ENCODE data around the gene IFT80.

The IFT80 gene

GRCh38 chr3:160400702-160401150 is 1.7 kb upstream of the IFT80 start:
- DNase-seq (ENCODE audit: low read depth in 3 of 3): no peak

GRCh38 chr3:160400030-160400701 is 1.1 kb upstream of the IFT80 start:
- peak in 1 of 3 experiments; percentile 26 for DNase-seq (ENCODE audit: low read depth in 3 of 3)

- DNase-seq (ENCODE audit: low read depth in 3 of 3): no peak
Observed at GRCh38 chr3:160398820-160399124, 253 bp downstream of the IFT80 start.

- no peak for DNase-seq (ENCODE audit: low read depth in 3 of 3)
Observed at GRCh38 chr3:160395297-160395696, 3.7 kb downstream of the IFT80 start.

- no peak for DNase-seq (ENCODE audit: low read depth in 3 of 3)
Observed at GRCh38 chr3:160394009-160394392, 5.0 kb downstream of the IFT80 start.

GRCh38 chr3:160393346-160394008 is 5.5 kb downstream of the IFT80 start:
- DNase-seq (ENCODE audit: low read depth in 3 of 3): no peak

- no peak for DNase-seq (ENCODE audit: low read depth in 3 of 3)
Observed at GRCh38 chr3:160392798-160393197, 6.2 kb downstream of the IFT80 start.

- no peak for DNase-seq (ENCODE audit: low read depth in 3 of 3)
Observed at GRCh38 chr3:160390565-160391138, 8.4 kb downstream of the IFT80 start.

GRCh38 chr3:160384639-160385318 is 14.2 kb downstream of the IFT80 start:
- DNase-seq (ENCODE audit: low read depth in 3 of 3): no peak

- DNase-seq (ENCODE audit: low read depth in 3 of 3): no peak
Observed at GRCh38 chr3:160381470-160381869, 17.6 kb downstream of the IFT80 start.

GRCh38 chr3:160379628-160380214 is 19.3 kb downstream of the IFT80 start:
- no peak for DNase-seq (ENCODE audit: low read depth in 3 of 3)

GRCh38 chr3:160378331-160379109 is 20.5 kb downstream of the IFT80 start:
- DNase-seq (ENCODE audit: low read depth in 3 of 3): no peak

GRCh38 chr3:160376681-160377080 is 22.3 kb downstream of the IFT80 start:
- no peak for DNase-seq (ENCODE audit: low read depth in 3 of 3)

GRCh38 chr3:160374925-160375324 is 24.1 kb downstream of the IFT80 start:
- DNase-seq (ENCODE audit: low read depth in 3 of 3): no peak

- no peak for DNase-seq (ENCODE audit: low read depth in 3 of 3)
Observed at GRCh38 chr3:160374472-160374871, 24.6 kb downstream of the IFT80 start.

GRCh38 chr3:160373655-160374054 is 25.4 kb downstream of the IFT80 start:
- DNase-seq (ENCODE audit: low read depth in 3 of 3): no peak

GRCh38 chr3:160372780-160373179 is 26.2 kb downstream of the IFT80 start:
- no peak for DNase-seq (ENCODE audit: low read depth in 3 of 3)

- no peak for DNase-seq (ENCODE audit: low read depth in 3 of 3)
Observed at GRCh38 chr3:160370987-160371857, 27.8 kb downstream of the IFT80 start.

- DNase-seq (ENCODE audit: low read depth in 3 of 3): no peak
Observed at GRCh38 chr3:160369784-160370183, 29.2 kb downstream of the IFT80 start.

GRCh38 chr3:160368804-160369203 is 30.2 kb downstream of the IFT80 start:
- no peak for DNase-seq (ENCODE audit: low read depth in 3 of 3)

Data from stimulated activated CD4-positive, alpha-beta T cell treated with anti-CD3 and anti-CD28 coated beads, TNF-alpha, amount 100 ng/mL, for 24 hours (primary cell).